OCI-LY1 (cell line): Measurements from ENCODE around the gene CPD.

Experiments
- EZH2 ChIP-seq: fragments of 200-600 bp; sonication (generic), shearing (Covaris generic); IDR thresholded peaks from 2 replicates; pipeline ENCODE4 v1.8.0; 2017; ENCODE audit warnings: borderline replicate concordance, mixed run types, mild to moderate bottlenecking, antibody characterized with exemption, low read length, moderate library complexity, mixed read lengths
- TF ChIP-seq, protein P1 (sequence below): fragments of 200-600 bp; sonication (generic), shearing (Covaris generic); IDR thresholded peaks from 2 replicates; pipeline ENCODE4 v1.5.1; 2017; ENCODE audit warnings: mild to moderate bottlenecking, antibody characterized with exemption, low read length, moderate library complexity, mixed read lengths

- no peak for TF ChIP-seq EZH2
- TF ChIP-seq, protein P1, sequence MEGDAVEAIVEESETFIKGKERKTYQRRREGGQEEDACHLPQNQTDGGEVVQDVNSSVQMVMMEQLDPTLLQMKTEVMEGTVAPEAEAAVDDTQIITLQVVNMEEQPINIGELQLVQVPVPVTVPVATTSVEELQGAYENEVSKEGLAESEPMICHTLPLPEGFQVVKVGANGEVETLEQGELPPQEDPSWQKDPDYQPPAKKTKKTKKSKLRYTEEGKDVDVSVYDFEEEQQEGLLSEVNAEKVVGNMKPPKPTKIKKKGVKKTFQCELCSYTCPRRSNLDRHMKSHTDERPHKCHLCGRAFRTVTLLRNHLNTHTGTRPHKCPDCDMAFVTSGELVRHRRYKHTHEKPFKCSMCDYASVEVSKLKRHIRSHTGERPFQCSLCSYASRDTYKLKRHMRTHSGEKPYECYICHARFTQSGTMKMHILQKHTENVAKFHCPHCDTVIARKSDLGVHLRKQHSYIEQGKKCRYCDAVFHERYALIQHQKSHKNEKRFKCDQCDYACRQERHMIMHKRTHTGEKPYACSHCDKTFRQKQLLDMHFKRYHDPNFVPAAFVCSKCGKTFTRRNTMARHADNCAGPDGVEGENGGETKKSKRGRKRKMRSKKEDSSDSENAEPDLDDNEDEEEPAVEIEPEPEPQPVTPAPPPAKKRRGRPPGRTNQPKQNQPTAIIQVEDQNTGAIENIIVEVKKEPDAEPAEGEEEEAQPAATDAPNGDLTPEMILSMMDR, result no peak
Measured at GRCh38 chr17:30449480-30449879, 70.8 kb downstream of the CPD start.
